HG03159 (cell line): ENCODE results near the gene PLEKHA6.
"Not testable (repeated sequence)": the region's sequence is repeated elsewhere in the genome, so short reads cannot be mapped to it uniquely, and the experiment has no call there.

ENCODE experiments used
- ATAC-seq: cut with Tn5 transposase; IDR thresholded peaks from one replicate; pipeline ENCODE4 v1.9.1; 2021; ENCODE audit warnings: mild to moderate bottlenecking, moderate library complexity; ENCODE audit not compliant: unreplicated experiment

The PLEKHA6 gene

DNA sequence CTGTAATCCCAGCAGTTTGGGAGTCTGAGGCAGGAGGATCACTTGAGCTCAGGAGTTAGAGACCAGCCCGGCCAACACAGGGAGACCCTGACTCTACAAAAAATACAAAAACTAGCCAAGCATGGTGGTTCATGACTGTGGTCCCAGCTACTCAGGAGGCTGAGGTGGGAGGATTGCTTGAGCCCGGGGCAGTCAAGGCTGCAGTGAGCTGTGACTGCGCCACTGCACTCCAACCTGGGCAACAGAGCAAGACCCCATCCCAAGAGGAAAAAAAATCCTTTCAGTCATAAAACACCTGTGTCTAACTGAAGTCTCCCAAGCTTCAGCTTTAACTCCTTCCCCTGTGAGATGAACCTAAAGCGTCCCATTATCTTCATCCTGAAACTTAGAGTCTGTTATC, 112.9 kb downstream of the PLEKHA6 start:
- no peak for ATAC-seq

GRCh38 chr1:204242920-204243319, 116.8 kb downstream of the PLEKHA6 start:
- no peak for ATAC-seq

- no peak for ATAC-seq
Measured at GRCh38 chr1:204241914-204242313, 117.8 kb downstream of the PLEKHA6 start.

DNA sequence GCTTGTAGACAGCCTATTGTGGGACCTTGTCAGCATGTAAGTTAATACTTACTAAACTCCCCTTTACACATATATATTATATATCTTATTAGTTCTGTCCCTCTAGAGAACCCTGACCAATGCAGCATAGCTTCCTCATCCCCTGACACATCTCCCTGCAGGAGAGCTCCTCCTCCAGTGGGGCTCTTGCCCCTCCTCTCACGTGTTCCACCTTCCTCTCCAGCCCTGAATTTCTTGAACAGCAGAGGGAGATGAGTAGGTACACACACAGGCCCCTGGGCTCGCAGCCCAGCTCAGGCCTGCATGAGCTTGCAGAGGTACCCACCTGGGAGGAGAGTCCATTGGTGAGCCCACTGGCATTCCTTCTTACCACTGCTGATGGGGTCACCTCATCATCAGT, 118.7 kb downstream of the PLEKHA6 start:
- no peak for ATAC-seq

DNA sequence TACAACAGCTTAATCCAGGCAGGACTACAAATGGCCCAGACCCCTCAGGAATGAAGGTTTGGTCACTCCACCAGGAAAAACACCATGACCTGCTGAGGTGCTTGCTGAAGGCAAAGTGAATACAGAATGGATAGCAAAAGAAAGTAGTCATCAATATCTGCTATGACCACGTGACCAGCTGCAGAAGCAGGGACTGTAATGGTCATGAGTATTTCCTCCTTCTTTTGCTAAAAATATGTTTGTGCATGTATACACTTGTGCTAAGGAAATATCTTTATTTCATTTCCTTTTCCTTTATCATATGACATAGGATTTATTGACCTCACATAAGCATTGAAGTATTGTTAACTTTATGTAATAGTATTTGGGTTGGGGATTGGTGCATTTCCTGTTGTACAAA, 119.5 kb downstream of the PLEKHA6 start:
- no peak for ATAC-seq

- not testable (repeated sequence) for ATAC-seq
Measured at GRCh38 chr1:204239401-204239800, 120.3 kb downstream of the PLEKHA6 start.

DNA sequence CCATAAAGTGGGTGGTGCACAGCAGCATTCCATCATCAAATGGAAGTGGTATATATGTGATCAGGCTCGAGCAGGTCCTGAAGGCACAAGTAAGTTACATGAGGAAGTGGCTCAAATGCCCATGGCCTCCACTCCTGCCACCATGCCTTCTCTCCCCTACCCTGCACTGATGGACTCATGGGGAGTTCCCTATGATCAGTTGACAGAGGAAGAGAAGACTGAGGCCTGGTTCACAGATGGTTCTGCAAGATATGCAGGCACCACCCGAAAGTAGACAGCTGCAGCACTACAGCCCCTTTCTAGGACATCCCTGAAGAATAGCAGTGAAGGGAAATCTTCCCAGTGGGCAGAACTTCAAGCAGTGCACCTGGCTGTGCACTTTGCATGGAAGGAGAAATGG, 121.2 kb downstream of the PLEKHA6 start:
- not testable (repeated sequence) for ATAC-seq

GRCh38 chr1:204237515-204237914, 122.2 kb downstream of the PLEKHA6 start:
- not testable (repeated sequence) for ATAC-seq

GRCh38 chr1:204232526-204232925, 127.2 kb downstream of the PLEKHA6 start:
- ATAC-seq, result no peak

GRCh38 chr1:204230211-204230610, 129.5 kb downstream of the PLEKHA6 start:
- no peak for ATAC-seq

- ATAC-seq, result no peak
Measured at GRCh38 chr1:204228896-204229295, 130.8 kb downstream of the PLEKHA6 start.

- no peak for ATAC-seq
Measured at GRCh38 chr1:204227996-204228785, 131.5 kb downstream of the PLEKHA6 start.

DNA sequence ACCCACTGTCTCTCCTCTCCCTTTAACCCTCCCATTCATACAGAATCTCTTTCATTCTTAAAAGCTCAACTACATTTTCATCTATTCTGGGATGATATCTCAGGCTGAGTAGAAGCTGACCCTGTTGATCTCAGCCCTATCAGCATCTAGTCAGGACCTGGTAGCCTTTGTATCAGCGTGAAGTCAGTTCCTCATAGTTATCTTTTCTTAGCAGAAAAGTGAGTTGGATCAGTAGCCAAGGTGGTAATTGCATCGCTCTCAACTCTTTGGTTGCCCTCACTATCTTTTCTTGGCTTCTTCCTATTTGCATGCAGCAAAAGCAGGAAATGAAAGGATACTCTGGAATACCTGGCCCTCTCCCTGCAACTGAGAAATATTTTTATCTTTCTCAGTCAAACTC, 132.4 kb downstream of the PLEKHA6 start:
- ATAC-seq, result no peak

GRCh38 chr1:204225841-204226735, 133.6 kb downstream of the PLEKHA6 start:
- no peak for ATAC-seq

DNA sequence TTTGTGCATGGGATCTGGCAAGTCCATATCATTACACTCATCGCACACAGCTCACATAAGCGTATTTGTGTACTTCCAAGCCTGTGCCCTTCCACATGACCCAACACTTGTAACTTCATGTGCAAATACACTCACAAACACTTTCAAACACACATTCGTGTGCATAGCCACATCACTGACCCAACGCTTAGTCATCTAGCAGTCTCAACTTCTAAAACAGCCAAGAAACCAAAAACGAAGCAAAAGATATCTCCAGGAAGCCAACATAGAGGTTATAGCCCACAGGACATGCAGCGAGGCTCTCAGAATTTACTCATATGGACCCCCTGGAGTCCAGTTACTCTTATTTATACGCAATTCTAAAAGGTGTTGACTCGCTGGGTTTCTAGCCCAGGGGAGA, 135.1 kb downstream of the PLEKHA6 start:
- no peak for ATAC-seq

DNA sequence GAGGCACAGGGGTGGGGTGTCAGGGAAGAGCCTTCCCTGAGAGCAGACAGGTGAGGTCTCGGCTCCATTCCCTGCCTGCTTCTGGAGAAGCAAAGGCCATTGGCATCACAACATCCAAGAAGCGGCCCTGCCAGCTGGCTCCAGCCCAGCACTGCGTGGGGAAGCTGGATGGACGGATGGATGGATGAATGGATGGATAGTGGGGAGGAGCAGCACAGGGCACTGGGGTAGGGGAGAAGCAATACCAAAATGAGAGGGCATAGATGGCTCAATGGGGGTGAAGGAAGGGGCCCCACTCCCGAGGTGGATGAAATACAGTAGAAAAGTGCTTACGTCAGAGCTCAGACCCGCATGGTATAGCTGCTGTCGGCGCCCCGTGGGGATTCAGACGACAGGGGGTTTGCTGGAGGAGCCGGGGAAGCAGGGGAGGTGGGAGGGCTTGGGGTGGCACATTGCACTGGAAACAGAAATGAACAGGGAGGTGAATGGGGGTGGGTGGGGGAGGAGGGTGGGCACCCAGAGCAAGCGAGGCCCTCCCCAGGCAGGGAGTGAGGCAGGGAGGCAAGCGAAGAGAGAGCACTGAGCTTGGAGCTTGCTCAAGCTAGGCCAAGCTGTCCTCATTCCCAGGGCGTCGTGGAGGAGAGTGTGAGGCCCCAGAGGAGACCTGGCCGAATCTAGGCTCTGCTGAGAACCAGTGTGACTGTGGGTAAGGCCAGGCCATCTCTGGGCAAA, 136.4 kb downstream of the PLEKHA6 start:
- ATAC-seq, result no peak

- no peak for ATAC-seq
Measured at GRCh38 chr1:204222764-204223055, 137.0 kb downstream of the PLEKHA6 start.

- no peak for ATAC-seq
Measured at GRCh38 chr1:204222006-204222763, 137.5 kb downstream of the PLEKHA6 start.

DNA sequence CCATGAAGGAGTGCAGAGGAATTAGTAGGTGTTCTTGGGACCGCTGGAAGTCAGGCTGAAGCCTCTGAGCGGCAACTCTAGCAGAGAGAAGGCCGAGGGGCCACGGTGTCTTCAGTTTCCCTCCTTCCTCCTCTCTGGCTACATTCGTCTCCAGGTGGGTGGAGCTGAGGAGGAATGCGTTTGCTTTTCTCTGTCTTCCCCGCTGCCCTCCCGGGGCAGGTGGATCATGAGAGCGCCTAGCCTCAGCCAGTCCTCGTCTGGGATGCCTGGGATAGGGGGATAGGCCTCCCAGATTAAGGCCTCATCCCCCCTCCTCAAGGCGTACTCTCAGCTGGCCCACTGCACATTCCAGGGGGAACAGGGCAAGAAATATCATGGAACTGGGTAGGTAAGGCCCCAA, 138.5 kb downstream of the PLEKHA6 start:
- no peak for ATAC-seq

- ATAC-seq, result no peak
Measured at GRCh38 chr1:204219971-204220616, 139.6 kb downstream of the PLEKHA6 start.
